ENCODE data around the gene HDAC4. TPM values are rescaled to one million over a fixed set of nuclear protein-coding genes. Genes with fewer than 3 reads are reported as not detected.

Gene HDAC4
- total and polyA plus RNA-seq, 9 of the 15 experiments (the other 6 are each of a cell fraction or from before 2014, with no cell fraction given): 0.11 to 20.2 (median 4.0) TPM

- no peak for TF ChIP-seq VEZF1 (CRISPR knock-in tag; IDR thresholded peaks at IDR 0.05)
- TF ChIP-seq SP1 (CRISPR knock-in tag; IDR thresholded peaks at IDR 0.05): no peak
- no peak for TF ChIP-seq KLF6 (CRISPR knock-in tag; IDR thresholded peaks at IDR 0.05; ENCODE audit: borderline replicate concordance)
- no peak for TF ChIP-seq ZNF41 (CRISPR knock-in tag; conservative IDR thresholded peaks at IDR 0.05)
- TF ChIP-seq ZBED1 (IDR thresholded peaks at IDR 0.05): no peak
- no peak for TF ChIP-seq GTF2E2 (tag; IDR thresholded peaks at IDR 0.05)
- TF ChIP-seq NFATC3 (IDR thresholded peaks at IDR 0.05): no peak
- TF ChIP-seq ARID2 (IDR thresholded peaks at IDR 0.05): no peak
- no peak for TF ChIP-seq PML (IDR thresholded peaks at IDR 0.05; ENCODE audit: low read length)
- TF ChIP-seq ZNF253 (CRISPR knock-in tag; conservative IDR thresholded peaks at IDR 0.05): no peak
Measured at GRCh38 chr2:239355724-239356123, 45.1 kb downstream of the HDAC4 start (continued).

- FAIRE-seq (no peak), ATAC-seq (no peak), DNase-seq (ENCODE audit: extremely low read depth in 1 of 4, low spot score in 3 of 4) (no peak)
- in situ Hi-C loops (cut with MboI) (no loop called here), intact Hi-C loops (cut with micrococcal nuclease) (no loop called here)
- ChIA-PET CTCF (ENCODE audit: low intra/inter-chr PET ratio) (no interaction called here), POLR2A (interaction anchor here (1.6 kb wide), 1 partner anchor 11 kb away, joined by 4 read pairs; no protein-coding TSS in a partner anchor)
- Histone ChIP-seq H3K79me2 (ENCODE audit: control insufficient read depth, insufficient read depth, low read length) (no peaks in the 10 kb centered on the region; the same call in 2 of the 3 replicates), H3K27ac (ENCODE audit: extremely low read depth, low read depth, low read length) (no peak overlapping the region), H3K9ac (ENCODE audit: insufficient read depth in 1 of 2, low read depth in 2 of 2, low read length in 2 of 2) (no peak overlapping the region), H3K4me2 (ENCODE audit: insufficient read depth, low read length) (no peak overlapping the region), H3K36me3 (ENCODE audit: control insufficient read depth, insufficient read depth, low read length) (peaks cover 8% of the 10 kb centered on the region; the same call in 1 of the 3 replicates), H4K20me1 (replicated peaks; ENCODE audit: control insufficient read depth, insufficient read depth, low read length) (no peaks in the 10 kb centered on the region), H2AFZ (ENCODE audit: low read depth, low read length) (no peak overlapping the region), H3K9me1 (ENCODE audit: control insufficient read depth, insufficient read depth, low read length) (no peaks in the 10 kb centered on the region), H3K4me3 (no peak overlapping the region), H3K27me3 (ENCODE audit: control insufficient read depth in 2 of 2, insufficient read depth in 2 of 2, low read length in 2 of 2) (no peaks in the 10 kb centered on the region), H3K4me1 (replicated peaks in 1 of 2; ENCODE audit: control insufficient read depth in 2 of 2, insufficient read depth in 2 of 2, low read length in 2 of 2) (peaks cover 0 to 3% of the 10 kb centered on the region in 2 experiments; a peak in 1 of 5 replicates), H3K9me3 (replicated peaks; ENCODE audit: control insufficient read depth, insufficient read depth, low read depth, low read length) (peaks cover 1% of the 10 kb centered on the region; the same call in 1 of the 2 replicates)
- WGBS (ENCODE audit: insufficient coverage, low coverage, missing lambda C conversion rate): 95% methylated on average over 2 of the region's 2 CpGs
- BruUV-seq (replicated peaks): no TSS peak
- no peak for TF ChIP-seq NFIX (CRISPR knock-in tag; IDR thresholded peaks at IDR 0.05; ENCODE audit: low read depth)
- no peak for TF ChIP-seq BRF1 (IDR thresholded peaks at IDR 0.05; ENCODE audit: borderline replicate concordance, extremely low read depth, insufficient read length)
- no peak for TF ChIP-seq SIN3A (IDR thresholded peaks at IDR 0.05; ENCODE audit: borderline replicate concordance in 2 of 2, control insufficient read depth in 1 of 2, low read depth in 2 of 2, low read length in 2 of 2)
- TF ChIP-seq JUNB (CRISPR knock-in tag; conservative IDR thresholded peaks at IDR 0.05): no peak
- no peak for TF ChIP-seq TBL1XR1 (IDR thresholded peaks at IDR 0.05; ENCODE audit: low read length in 2 of 2)
- no peak for TF ChIP-seq ZFP1 (CRISPR knock-in tag; IDR thresholded peaks at IDR 0.05)
- TF ChIP-seq HOMEZ (CRISPR knock-in tag; IDR thresholded peaks at IDR 0.05): no peak
- TF ChIP-seq ZNF146 (CRISPR knock-in tag; IDR thresholded peaks at IDR 0.05; ENCODE audit: unreplicated experiment): no peak
- TF ChIP-seq ZBTB5 (IDR thresholded peaks at IDR 0.05): no peak
- no peak for TF ChIP-seq KHSRP (IDR thresholded peaks at IDR 0.05)
Measured at GRCh38 chr2:239355139-239355538, 45.7 kb downstream of the HDAC4 start.
